NCI-H187 treated with DMSO at 0.1 percent for 48 hours (cell line): ENCODE results near the gene NFATC3.
"Not testable (repeated sequence)": the region's sequence is repeated elsewhere in the genome, so short reads cannot be mapped to it uniquely, and the experiment has no call there.

Experiments used
- DNase-seq: peaks from one replicate; lab custom pipeline; 2025; lab: John Stamatoyannopoulos, UW

NFATC3 gene

GRCh38 chr16:68090130-68090529, 5.0 kb downstream of the NFATC3 start:
- no peak for DNase-seq

GRCh38 chr16:68090533-68090932, 5.4 kb downstream of the NFATC3 start:
- DNase-seq: no peak

- DNase-seq: no peak
Measured at GRCh38 chr16:68091380-68092261, 6.5 kb downstream of the NFATC3 start.

GRCh38 chr16:68092275-68092674, 7.1 kb downstream of the NFATC3 start:
- DNase-seq: not testable (repeated sequence)

- DNase-seq: no peak
Measured at GRCh38 chr16:68093816-68094613, 8.8 kb downstream of the NFATC3 start.

- no peak for DNase-seq
Measured at GRCh38 chr16:68094614-68094934, 9.4 kb downstream of the NFATC3 start.

- DNase-seq: no peak
Measured at GRCh38 chr16:68096491-68096890, 11.3 kb downstream of the NFATC3 start.

GRCh38 chr16:68097088-68097487, 11.9 kb downstream of the NFATC3 start:
- no peak for DNase-seq

- DNase-seq: no peak
Measured at GRCh38 chr16:68097895-68098294, 12.7 kb downstream of the NFATC3 start.

- no peak for DNase-seq
Measured at GRCh38 chr16:68100488-68100887, 15.3 kb downstream of the NFATC3 start.

- no peak for DNase-seq
Measured at GRCh38 chr16:68105611-68106010, 20.4 kb downstream of the NFATC3 start.

- not testable (repeated sequence) for DNase-seq
Measured at GRCh38 chr16:68107230-68107928, 22.2 kb downstream of the NFATC3 start.

GRCh38 chr16:68109156-68109555, 24.0 kb downstream of the NFATC3 start:
- DNase-seq: not testable (repeated sequence)

GRCh38 chr16:68110611-68111010, 25.4 kb downstream of the NFATC3 start:
- not testable (repeated sequence) for DNase-seq

- no peak for DNase-seq
Measured at GRCh38 chr16:68111379-68111778, 26.2 kb downstream of the NFATC3 start.

- no peak for DNase-seq
Measured at GRCh38 chr16:68113059-68113761, 28.0 kb downstream of the NFATC3 start.

GRCh38 chr16:68113765-68114240, 28.6 kb downstream of the NFATC3 start:
- no peak for DNase-seq

- not testable (repeated sequence) for DNase-seq
Measured at GRCh38 chr16:68114939-68115338, 29.8 kb downstream of the NFATC3 start.

- DNase-seq: no peak
Measured at GRCh38 chr16:68115851-68116250, 30.7 kb downstream of the NFATC3 start.

- no peak for DNase-seq
Measured at GRCh38 chr16:68116256-68116867, 31.2 kb downstream of the NFATC3 start.

- DNase-seq: no peak
Measured at GRCh38 chr16:68117884-68118283, 32.7 kb downstream of the NFATC3 start.
